ENCODE results near the gene SYCE3. TPM values are rescaled to one million over a fixed set of nuclear protein-coding genes. Genes with fewer than 3 reads are reported as not detected.

Gene SYCE3
- total RNA-seq, 4 donors from 2014 or later: not detected

GRCh38 chr22:50577697-50577986 lies 14.9 kb upstream of the SYCE3 start:
- Histone ChIP-seq H3K27me3 (peaks cover 4% of the 10 kb centered on the region), H3K4me1 (peaks cover 0 to 42% (median 22%) of the 10 kb centered on the region in 3 donors), H3K9me3 (no peaks in the 10 kb centered on the region), H3K4me3 (peak overlapping the region in 1 of 2 donors; percentile 52), H3K27ac (peak overlapping the region in 2 of 4 donors; percentile 52 to 77), H3K36me3 (peaks cover 0 to 34% of the 10 kb centered on the region in 2 donors)
- WGBS, 2 donors (ENCODE audit: low coverage in 1 of 2): 36% methylated on average over 5 of the region's 23 CpGs; no CpG with 5 or more reads in 1 of the 2 donors
- no peak for ATAC-seq
- no peak for TF ChIP-seq EP300 (IDR thresholded peaks at IDR 0.05)
- no peak for TF ChIP-seq POLR2AphosphoS5 (IDR thresholded peaks at IDR 0.05)
- TF ChIP-seq POLR2A (IDR thresholded peaks at IDR 0.05): no peak
- no peak for TF ChIP-seq CTCF (IDR thresholded peaks at IDR 0.05)

DNA sequence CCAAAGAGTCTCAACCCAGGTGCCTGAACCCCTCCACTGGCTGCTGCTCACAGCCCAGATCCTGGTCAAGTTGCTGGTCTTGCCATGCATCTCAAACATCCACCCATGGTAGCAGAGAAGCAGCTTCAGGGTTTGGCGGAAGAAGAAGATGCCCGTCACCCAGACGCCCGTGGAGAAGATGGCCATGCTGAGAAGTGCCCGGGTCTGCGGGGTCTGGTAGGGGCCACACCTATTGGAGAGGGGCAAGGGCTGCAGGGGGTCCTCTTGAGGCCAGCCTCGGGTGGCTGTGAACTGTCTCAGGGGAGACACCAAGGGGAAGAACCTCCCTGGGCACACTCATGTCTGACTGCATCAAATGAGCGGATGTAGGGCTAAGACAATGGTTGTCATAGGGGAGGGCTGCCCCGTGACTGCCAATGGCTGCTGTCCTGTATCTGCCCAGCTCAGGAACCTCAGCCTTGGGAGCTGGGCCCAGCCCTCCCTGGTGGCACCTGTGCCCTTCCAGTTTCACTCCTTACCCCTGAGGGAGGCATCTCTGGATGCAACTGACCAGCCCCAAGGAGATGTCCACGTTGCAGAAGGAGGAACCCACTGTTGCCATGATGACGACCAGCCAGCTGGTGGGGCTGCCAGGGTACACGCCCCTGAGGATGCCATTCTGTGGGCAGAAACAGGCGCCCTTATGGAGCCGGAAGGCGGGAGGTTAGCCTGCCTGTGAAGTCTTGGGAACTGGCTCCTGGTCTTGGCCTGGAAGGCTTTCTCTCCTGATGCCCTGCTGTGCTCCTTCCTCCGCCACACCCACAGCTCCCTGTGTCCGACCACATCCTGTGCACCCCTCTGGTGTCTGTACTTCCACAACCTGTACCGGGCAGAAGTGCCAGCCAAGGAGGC lies 14.3 kb upstream of the SYCE3 start:
- no peak for TF ChIP-seq POLR2A (IDR thresholded peaks at IDR 0.05)
- no peak for TF ChIP-seq EP300 (IDR thresholded peaks at IDR 0.05)
- TF ChIP-seq CTCF (IDR thresholded peaks at IDR 0.05): no peak
- no peak for TF ChIP-seq POLR2AphosphoS5 (IDR thresholded peaks at IDR 0.05)
- WGBS, 2 donors (ENCODE audit: low coverage in 1 of 2): 73 to 80% methylated on average over 1 to 6 of the region's 18 CpGs
- peaks cover 0 to 41% (median 22%) of the 10 kb centered on the region in 3 donors for H3K4me1 ChIP-seq
- ATAC-seq: no peak
- peaks cover 4% of the 10 kb centered on the region for H3K27me3 ChIP-seq
- H3K4me3 ChIP-seq: peak overlapping the region in 1 of 2 donors; percentile 52
- H3K9me3 ChIP-seq: no peaks in the 10 kb centered on the region
- H3K27ac ChIP-seq: peak overlapping the region in 1 of 4 donors; percentile 77
- H3K36me3 ChIP-seq: peaks cover 0 to 40% of the 10 kb centered on the region in 2 donors

DNA sequence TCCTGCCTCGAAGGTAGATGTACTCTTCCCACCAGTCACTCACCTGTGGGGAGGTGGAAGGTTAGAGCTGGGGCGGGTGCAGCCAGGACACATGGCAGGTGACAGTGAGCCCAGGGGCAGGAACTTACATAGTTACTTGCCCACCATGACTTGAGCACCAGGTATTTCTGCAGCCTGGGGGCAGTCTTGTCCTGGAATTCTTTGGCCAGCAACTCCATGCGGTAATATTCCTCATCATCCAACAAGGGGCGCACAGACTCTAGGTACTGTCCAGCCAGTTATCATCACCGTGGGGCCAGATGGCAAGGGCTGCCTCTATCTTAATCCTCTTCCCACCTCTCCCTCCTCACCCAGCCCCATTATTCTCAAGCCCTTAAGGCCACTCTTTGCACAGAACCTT lies 13.4 kb upstream of the SYCE3 start:
- no peak for ATAC-seq
- Histone ChIP-seq H3K27me3 (peaks cover 4% of the 10 kb centered on the region), H3K4me1 (peaks cover 0 to 31% (median 15%) of the 10 kb centered on the region in 3 donors), H3K36me3 (peaks cover 0 to 49% of the 10 kb centered on the region in 2 donors), H3K27ac (no peak overlapping the region), H3K9me3 (no peaks in the 10 kb centered on the region), H3K4me3 (no peak overlapping the region)
- TF ChIP-seq EP300 (IDR thresholded peaks at IDR 0.05) (no peak), CTCF (IDR thresholded peaks at IDR 0.05) (no peak), POLR2A (IDR thresholded peaks at IDR 0.05) (no peak), POLR2AphosphoS5 (IDR thresholded peaks at IDR 0.05) (no peak)
- WGBS, 2 donors (ENCODE audit: low coverage in 1 of 2): 61% methylated on average over 4 of the region's 5 CpGs; no CpG with 5 or more reads in 1 of the 2 donors

- no peak for TF ChIP-seq POLR2A (IDR thresholded peaks at IDR 0.05)
- no peak for TF ChIP-seq POLR2AphosphoS5 (IDR thresholded peaks at IDR 0.05)
- no peak for TF ChIP-seq EP300 (IDR thresholded peaks at IDR 0.05)
- TF ChIP-seq CTCF (IDR thresholded peaks at IDR 0.05): no peak
- peaks cover 0 to 55% of the 10 kb centered on the region in 2 donors for H3K36me3 ChIP-seq
- H3K27ac ChIP-seq: no peak overlapping the region
- no peak for ATAC-seq
- H3K4me3 ChIP-seq: no peak overlapping the region
- peaks cover 0 to 29% (median 15%) of the 10 kb centered on the region in 3 donors for H3K4me1 ChIP-seq
- 62 to 83% methylated on average over 1 to 5 of the region's 8 CpGs for WGBS, 2 donors (ENCODE audit: low coverage in 1 of 2)
- no peaks in the 10 kb centered on the region for H3K9me3 ChIP-seq
- H3K27me3 ChIP-seq: peaks cover 4% of the 10 kb centered on the region
Measured at GRCh38 chr22:50575426-50575941, 12.8 kb upstream of the SYCE3 start.
